GM19452 (cell line): ENCODE results near the gene GALNT3.

Experiments
- ATAC-seq: cut with Tn5 transposase; IDR thresholded peaks from one replicate; pipeline ENCODE4 v1.9.1; 2021; ENCODE audit not compliant: unreplicated experiment

Gene GALNT3

DNA sequence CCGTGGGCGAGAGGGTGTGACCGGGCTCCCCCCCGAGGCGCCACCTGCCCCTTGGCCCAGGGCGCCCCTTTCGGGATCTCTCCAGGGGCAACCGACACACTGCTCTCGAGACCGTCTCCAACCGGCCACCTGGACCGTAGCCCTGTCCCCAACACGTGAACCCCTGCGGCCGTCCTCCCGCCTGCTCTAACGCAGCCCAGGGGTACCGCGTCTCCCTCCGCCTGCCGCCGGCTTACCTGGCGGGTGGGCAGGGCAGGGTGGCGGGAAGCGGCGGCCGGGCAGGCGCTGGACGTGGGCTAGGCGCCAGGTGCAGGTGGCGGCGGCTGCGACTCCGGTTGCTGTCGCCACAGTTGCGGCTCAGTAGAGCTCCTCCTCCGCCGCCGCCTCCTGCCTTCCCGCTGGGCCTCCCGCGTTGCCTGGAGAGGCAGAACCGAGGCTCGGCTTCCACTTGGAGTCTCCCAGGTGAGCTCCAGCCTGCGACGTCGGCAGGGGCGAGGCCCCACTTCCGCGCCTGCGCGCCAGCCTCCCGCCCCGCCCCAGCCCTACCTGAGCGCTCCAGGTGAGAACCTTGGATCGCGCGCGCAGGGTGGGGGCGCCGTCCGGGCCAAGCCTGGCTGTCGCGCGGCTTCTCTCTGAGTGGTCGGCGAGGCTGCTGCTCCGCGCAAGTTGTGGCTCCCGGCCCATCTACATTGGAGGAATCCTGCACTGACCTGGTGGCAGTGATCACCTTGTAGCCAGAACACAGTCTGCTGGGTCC is at the start of gene GALNT3:
GALNT3 (minus strand) TSS at position 469 of the 757 bp plus-strand sequence. CDS start 23,547 bp downstream, outside the sequence.
- ATAC-seq, result peak; percentile 31

DNA sequence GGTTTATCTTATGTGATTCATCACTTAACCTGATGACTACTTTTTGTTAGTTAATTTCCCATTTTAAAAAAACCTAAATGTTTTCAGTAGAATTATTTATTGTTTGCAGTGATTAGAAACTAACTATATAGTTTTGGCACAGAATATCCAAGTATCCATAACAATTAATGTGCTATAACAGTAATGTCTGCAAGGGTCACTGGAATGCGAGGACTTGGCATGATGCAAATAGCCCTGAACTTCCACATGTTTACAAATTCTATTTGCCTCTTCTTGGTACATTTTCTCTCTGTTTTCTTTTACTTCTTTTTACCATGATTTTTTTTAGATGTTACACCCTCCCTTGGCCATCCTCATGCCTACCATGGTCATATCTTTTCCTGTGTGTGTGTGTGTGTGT is 49.3 kb upstream of the GALNT3 start:
- ATAC-seq, result no peak

DNA sequence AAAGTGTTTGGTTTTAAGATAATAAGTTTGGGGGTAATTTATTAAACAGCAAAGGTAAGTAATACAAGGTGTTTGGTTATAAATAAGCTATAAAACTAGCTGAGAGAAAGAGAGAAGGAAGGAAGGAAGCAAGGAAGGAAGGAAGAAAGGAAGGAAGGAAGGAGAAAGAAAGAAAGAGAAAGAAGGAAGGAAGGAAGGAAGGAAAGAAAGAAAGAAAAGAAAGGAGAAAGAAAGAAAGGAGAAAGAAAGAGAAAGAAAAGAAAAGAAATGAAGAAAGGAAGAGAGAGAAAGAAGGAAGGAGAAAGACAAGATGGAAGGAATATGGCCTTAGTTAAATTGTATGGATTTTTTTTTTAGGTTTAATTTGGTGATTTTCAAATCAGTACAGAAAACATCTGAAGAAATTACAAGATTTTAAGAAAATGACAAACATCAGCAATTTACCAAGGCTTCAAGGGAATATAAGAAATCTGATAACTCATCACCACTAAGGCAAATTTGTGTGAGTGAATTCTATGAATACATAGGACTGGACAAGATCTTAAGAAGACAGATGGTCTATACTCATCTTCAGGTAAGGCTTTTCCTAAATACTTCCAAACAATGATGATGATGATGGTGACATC is 46.4 kb upstream of the GALNT3 start:
- no peak for ATAC-seq

DNA sequence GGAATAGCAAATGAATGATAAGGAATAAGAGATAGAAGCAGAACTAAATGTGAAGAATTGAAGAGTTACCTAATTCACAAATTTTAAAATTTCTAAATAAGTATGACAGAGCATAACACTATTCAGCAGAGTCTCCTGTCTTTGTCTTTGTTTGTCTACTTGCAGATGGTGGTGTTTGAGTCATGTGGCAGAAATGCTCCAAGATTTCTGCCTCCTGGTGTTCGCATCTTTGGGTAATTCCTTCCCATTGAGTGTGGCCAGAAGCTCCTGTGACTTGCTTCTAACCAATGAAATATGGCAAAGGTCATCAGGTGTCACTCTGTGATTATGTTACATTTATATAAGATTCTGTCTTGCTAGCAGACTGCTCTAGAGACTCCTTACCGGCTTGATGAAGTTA is 45.6 kb upstream of the GALNT3 start:
- no peak for ATAC-seq

GRCh38 chr2:165837122-165837521 is 43.1 kb upstream of the GALNT3 start:
- ATAC-seq, result no peak

DNA sequence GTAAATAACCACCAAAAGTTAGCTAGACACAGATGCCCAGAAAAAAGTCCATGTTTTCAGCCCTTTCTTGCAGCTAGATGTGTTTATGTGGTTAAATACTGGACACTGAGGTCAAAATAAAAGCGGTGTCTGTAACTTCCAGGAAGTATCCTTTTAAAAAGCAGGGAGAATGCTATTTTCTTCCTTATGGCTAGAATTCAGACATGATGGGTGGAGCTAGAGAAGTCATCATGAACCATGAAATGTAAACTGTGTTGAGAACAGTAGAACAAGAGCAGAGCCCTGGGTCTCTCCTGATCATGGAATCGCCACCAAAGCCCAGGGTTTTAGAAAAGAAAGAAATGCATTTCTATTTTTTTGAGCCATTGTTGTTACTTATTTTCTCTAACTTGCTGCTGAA is 41.3 kb upstream of the GALNT3 start:
- no peak for ATAC-seq

GRCh38 chr2:165833156-165833555 is 39.1 kb upstream of the GALNT3 start:
- no peak for ATAC-seq

DNA sequence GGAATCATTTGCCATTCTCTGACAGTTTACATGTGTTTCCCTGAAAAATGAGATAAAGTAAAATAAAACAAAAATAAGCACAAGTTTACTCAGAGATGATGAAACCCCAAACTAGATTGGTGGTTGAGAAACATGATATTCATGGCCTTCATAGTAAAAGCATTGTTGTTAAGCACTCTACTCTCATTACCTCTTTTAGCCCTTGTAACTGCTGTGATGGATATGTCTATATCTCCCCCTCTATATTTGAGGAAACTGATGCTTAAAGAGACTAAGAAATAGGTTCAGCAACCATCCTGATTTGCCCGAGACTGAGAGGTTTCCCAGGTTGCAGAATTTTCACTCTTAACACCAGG is 33.9 kb upstream of the GALNT3 start:
- peak; percentile 15 for ATAC-seq

DNA sequence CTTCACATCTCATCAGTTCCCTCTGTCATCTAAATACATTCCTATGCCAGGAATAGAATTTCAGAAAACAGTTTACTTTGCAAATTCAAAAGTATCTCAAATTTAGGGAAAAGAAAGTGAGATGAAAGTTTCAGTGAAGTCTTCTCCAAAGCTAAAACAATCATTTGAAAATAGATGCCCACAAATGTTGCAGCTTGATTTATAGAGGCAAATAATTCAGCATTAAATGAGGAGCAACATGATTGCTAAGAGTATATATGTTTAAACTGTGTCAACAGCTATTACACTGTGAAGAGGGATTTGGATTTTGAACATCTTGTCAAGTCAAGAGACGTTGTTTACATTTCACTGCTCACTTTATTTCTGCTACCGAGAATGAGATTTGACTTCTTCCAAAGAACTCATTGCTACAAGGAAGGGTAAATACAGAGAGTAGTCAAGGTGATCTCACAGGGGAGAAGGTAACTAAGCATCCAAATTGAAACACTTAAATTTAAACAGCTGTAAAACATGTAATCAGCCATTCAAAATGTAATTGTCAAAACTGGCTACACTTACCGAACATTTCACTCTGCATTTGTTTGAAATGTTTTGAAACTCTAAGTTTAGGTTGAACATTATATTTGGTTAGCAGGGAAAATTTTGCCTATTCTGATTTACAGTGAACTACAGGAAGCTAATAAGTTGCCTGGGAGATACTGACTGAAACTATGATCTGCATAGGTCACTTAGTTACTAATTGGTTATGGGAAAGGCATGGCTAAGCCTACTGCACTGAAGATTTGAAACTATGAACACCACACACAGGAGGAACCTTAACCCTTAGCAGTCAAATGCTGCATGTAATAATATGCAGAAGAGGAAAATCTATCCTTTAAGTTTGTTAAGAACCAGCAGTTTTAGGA is 33.2 kb upstream of the GALNT3 start:
- ATAC-seq, result peak; percentile 66

DNA sequence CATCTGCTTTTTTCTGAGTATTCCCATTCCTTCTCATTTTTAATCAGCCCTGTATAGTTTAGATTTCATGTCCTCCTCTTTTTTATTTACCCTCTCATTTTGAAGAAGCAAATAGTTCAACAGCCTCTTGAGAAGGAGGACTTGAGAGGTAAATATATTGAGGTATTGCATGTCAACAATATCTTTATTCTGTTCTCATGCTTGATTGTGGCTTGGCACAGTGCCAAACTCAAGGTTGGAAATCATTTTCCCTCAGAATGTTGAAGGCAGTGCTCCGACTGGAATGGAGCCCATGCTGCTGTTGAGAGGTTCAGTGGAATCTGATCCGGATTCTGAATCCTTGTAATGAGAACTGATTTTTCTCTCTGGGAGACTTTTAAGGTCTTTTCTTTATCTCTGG is 31.0 kb upstream of the GALNT3 start:
- no peak for ATAC-seq

GRCh38 chr2:165820296-165820695 is 26.2 kb upstream of the GALNT3 start:
- no peak for ATAC-seq

- no peak for ATAC-seq
Measured at GRCh38 chr2:165818920-165819319, 24.9 kb upstream of the GALNT3 start.

DNA sequence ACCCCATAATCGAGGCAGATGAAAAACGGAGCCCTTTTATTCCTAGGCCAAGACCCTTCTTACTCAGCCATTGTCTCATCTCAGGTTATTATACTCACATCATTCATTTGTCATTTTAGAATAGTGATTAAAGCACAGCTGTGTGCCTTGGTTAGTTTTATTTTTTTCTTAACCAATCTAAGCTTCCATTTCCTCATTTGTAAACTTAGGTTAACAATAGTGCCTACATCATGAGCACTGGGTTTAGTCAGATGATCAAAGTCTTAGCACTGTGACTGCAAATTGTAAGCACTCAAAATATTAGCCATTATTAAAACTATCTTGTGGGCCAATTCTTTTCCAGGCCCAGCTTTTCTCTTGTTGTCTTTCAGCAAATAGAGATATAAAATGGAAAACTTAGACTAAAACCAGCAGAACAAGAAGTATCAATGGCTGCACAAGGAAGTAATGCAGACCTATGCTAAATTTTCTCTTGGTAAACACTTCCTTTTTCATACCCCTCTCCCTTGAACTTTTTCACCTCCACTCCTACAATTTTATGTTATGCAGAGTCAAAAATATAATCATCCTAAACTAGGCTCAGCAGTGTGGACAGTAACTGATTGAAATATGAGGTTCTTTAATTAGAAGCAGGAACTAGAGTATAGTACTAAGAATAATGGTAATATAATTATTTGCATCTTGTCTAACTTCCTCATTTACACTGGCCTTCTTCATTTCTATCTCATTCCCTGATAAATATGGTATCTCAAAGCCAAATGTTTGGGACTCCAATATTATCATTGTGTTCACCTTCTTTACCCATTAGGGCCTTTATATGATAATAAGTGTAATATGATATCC is 21.5 kb upstream of the GALNT3 start:
- no peak for ATAC-seq

DNA sequence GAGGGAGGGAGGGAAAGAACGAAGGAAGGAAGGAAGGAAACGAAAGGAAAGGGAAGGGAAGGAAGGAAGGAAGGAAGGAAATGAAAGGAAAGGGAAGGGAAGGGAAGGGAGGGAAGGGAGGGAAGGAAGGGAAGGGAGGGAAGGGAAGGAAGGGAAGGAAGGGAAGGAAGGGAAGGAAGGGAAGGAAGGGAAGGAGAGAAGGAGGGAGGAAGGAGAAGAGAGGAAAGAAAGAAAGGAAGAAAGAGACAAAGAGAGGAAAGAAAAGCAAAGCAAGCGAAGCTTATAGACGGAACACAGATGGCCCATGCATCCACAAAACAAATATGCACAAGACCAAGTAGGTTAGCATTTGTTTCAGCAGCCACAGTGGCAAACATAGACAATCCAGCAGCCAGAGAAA is 20.4 kb upstream of the GALNT3 start:
- no peak for ATAC-seq

DNA sequence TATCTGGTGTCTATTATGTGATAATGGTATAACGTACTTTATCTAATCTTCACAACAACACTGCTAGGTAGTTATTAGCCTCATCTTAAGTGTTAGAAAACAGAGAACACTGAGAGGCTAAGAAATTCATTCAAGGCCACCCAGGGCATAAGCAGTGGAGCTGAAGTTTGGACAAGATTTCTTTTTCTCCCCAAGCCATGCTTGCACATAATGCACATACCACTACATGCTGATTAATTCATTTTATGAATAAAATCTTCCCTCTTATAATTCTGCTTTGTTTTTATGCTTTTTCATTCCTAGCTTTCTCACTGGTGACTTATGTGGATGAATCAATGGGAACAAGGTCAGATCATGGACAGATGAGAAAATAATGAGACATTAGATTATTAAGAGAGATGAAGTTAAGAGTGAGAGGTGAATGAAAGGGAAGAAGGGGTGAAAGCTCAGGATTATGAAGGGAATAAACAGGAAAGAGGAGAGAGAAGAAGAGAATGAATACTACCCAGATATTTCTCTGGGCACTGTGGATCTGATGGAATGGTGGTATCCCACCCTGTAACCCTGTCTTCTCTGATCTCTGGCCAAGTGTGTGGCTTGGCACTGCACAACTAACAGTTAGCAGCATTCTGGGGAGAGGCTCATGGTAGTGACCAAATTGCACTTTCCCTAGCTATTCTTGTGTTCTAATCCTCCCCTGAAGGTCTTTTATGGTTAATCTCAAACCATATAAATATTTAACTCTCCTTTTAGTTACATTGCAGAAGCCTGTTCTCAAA is 17.7 kb upstream of the GALNT3 start:
- ATAC-seq, result no peak

DNA sequence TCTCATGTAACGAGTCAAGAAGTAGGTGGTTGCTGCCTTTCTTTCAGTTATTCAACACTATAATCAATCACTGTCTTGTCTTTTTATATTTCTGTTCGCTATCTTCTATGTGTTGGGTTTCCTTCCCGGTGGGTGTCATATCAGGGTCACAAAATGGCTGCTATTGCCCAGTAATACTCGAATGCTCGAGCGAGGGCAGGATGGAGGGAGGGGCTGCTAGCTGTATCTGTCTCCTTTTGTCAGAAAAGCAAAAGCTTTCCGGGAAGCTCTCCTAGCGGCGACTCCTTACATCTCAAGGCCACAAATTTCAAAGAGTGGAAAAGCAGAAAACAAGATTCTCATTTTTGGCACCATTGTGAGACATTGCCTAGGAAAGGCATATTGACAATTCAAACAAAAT is 16.4 kb upstream of the GALNT3 start:
- ATAC-seq, result no peak

DNA sequence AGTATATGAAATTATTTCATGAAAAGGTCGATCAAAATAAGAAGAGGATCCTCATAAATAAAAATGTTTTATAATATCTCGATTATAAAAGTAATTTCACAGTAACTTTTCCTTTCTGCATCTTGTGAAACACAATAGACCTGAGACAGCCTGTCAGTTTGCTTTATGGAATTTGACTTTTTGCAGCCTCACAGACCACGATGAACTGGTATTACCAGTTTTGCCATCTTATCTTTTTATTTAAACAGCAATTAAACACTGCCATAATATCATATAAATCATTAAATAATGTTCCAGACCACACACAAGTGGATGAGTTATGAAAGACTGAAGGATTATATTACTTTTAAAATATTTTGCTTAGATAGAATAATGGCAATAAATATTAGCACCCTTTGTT is 10.7 kb upstream of the GALNT3 start:
- no peak for ATAC-seq

DNA sequence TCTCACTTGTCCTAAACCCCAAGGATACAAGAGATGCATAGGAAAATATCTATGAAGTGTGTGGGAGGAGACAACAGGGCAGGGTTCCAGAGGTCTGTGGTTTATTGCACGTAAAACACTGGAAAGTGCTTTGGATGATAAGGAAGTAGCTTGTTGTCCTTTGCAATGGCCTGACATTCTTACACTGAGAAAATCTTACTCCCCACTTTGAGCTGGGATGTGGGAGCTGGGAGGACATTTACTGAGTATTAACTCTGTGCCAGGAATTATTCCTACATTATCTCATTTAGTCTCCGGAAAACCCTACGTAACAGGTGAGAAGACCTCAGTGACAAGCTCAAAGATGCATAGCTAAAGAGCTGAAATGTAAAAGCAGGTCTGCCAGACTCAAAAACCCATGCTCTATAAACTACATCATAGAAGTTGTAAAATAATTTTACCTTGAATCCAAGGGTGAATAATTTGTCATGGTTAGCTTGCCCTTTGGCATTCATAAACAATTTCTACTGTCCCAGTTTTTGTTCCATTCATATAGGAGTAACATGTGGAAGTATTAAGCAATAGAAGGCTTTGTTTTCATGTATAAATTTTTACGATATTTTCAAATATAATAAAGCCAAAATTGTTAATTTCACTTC is 9.2 kb upstream of the GALNT3 start:
- no peak for ATAC-seq

DNA sequence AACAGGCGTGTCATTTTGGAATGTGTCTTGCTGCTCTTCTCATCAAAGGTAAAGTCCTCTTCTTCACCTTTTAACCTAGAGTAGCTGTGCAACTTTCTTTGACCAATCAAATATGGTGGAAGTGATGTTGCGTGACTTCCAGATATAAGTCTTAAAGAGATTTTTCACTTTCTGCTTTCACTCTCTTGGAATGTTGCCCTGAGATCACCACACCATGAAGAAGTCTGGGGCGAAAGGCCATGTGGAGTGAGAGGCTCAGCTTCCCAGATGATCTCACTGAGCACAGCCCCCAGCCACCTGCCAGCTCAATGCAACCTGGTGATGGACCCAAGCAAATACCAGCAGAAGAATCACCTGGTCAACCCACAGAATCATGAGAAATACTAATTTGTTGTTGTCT is 7.1 kb upstream of the GALNT3 start:
- ATAC-seq, result no peak
